Measurements from ENCODE around the gene CKAP2L.

CKAP2L gene

DNA sequence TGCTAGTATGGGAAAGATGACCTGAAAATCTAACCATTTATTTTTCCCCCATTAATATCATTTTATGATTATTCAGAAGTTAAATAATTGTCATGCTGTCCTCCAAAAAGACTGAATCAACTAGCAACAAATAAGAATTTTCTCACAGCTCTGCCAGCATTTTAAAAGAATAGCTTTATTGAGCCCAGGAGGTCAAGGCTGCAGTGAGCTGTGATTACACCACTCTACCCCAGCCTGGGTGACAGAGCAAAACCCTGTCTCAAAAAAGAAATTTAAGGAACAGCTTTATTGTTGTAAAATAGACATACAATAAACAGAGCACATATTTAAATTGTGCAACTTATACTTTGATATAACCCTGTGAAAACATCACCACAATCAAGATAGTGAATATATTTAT lies 44.7 kb upstream of the CKAP2L start:
- DNase-seq (ENCODE audit: low spot score) = no peak
- in situ Hi-C loops (cut with MboI; ENCODE audit: low sequenced_read_pairs, unreplicated experiment) = no loop called here
- TF ChIP-seq, protein P1, sequence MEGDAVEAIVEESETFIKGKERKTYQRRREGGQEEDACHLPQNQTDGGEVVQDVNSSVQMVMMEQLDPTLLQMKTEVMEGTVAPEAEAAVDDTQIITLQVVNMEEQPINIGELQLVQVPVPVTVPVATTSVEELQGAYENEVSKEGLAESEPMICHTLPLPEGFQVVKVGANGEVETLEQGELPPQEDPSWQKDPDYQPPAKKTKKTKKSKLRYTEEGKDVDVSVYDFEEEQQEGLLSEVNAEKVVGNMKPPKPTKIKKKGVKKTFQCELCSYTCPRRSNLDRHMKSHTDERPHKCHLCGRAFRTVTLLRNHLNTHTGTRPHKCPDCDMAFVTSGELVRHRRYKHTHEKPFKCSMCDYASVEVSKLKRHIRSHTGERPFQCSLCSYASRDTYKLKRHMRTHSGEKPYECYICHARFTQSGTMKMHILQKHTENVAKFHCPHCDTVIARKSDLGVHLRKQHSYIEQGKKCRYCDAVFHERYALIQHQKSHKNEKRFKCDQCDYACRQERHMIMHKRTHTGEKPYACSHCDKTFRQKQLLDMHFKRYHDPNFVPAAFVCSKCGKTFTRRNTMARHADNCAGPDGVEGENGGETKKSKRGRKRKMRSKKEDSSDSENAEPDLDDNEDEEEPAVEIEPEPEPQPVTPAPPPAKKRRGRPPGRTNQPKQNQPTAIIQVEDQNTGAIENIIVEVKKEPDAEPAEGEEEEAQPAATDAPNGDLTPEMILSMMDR (IDR thresholded peaks at IDR 0.05; ENCODE audit: borderline replicate concordance, control extremely low read depth, extremely low read depth, insufficient read depth, missing control alignments) = no peak

DNA sequence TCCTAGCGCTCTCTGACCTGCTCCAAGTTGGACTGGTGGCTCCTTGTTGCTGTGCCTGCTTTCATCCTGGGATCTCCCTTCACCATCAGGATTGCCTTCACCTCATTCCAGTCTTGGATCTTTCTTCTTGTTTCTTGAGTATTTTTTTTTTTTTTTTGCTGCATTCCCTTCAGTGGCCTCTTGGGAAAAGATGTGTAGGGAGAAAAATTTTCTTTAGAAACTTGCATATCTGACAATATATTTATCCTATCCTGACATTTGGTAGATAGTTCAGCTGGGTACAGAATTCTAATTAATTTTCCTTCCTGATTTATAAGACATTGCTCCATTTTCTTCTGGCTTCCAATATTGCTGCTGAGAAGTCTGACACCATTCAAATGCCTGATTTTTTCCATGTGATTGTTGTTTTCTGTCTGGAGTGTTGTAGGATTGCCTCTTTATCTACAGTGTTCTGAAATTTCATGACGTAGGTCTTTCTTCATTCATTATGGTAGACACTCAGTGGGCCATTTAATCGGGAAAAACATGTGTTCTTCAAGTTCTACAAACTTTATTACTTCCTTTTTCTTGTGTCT lies 42.9 kb upstream of the CKAP2L start:
- in situ Hi-C loops (cut with MboI; ENCODE audit: low sequenced_read_pairs, unreplicated experiment) = no loop called here
- no peak for DNase-seq (ENCODE audit: low spot score)
- TF ChIP-seq, protein P1 (IDR thresholded peaks at IDR 0.05; ENCODE audit: borderline replicate concordance, control extremely low read depth, extremely low read depth, insufficient read depth, missing control alignments) = no peak

DNA sequence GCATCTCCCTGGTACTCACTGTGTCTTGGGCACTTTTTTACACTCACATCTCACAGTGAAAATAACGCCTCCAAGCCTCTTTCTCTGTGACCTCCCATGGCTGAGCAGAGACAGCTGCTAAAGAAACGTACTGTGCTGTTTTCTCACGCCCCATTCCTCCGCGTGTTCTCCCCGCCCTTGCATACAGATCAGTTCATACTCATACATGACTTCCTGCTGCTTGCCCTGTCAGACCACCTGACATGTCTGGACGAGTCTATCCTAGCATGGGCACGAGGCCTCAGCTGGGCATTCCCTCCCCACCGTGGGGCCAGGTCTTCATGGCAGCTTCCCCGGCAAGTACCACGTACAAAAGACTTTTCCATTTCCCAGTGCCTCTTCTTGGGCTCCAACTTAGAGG lies 41.1 kb upstream of the CKAP2L start:
- in situ Hi-C loops (cut with MboI; ENCODE audit: low sequenced_read_pairs, unreplicated experiment) = no loop called here

GRCh38 chr2:112803691-112804521 lies 39.5 kb upstream of the CKAP2L start:
- TF ChIP-seq, protein P1 (IDR thresholded peaks at IDR 0.05; ENCODE audit: borderline replicate concordance, control extremely low read depth, extremely low read depth, insufficient read depth, missing control alignments) = no peak
- in situ Hi-C loops (cut with MboI; ENCODE audit: low sequenced_read_pairs, unreplicated experiment) = no loop called here
- DNase-seq (ENCODE audit: low spot score) = peak; percentile 32

More for the DNA sequence above, 41.1 kb upstream of the CKAP2L start:
- DNase-seq (ENCODE audit: low spot score) = peak; percentile 50
- TF ChIP-seq, protein P1 (IDR thresholded peaks at IDR 0.05; ENCODE audit: borderline replicate concordance, control extremely low read depth, extremely low read depth, insufficient read depth, missing control alignments) = no peak

- no peak for DNase-seq (ENCODE audit: low spot score)
- in situ Hi-C loops (cut with MboI; ENCODE audit: low sequenced_read_pairs, unreplicated experiment) = no loop called here
- TF ChIP-seq, protein P1 (IDR thresholded peaks at IDR 0.05; ENCODE audit: borderline replicate concordance, control extremely low read depth, extremely low read depth, insufficient read depth, missing control alignments) = no peak
Measured at GRCh38 chr2:112800881-112801583, 36.6 kb upstream of the CKAP2L start.

Data from GM13976 (cell line).